Nephron (organoid): ENCODE data around the gene EGFLAM.

Experiments
- H3K27ac Mint-ChIP-seq, 3 experiments: 2 replicates each; pipeline ENCODE4 v1.8.0; 2020; ENCODE audit warnings: mixed read lengths in 3 of 3, mild to moderate bottlenecking in 2 of 3, moderate library complexity in 1 of 3
- H3K27me3 Mint-ChIP-seq: 2 replicates; pipeline ENCODE4 v1.8.0; 2021; ENCODE audit warnings: low read depth, mild to moderate bottlenecking, moderate library complexity, mixed read lengths
- H3K36me3 Mint-ChIP-seq: 2 replicates; pipeline ENCODE4 v1.8.0; 2020; ENCODE audit warnings: low read depth, mixed read lengths
- H3K4me1 Mint-ChIP-seq: 2 replicates; pipeline ENCODE4 v1.8.0; 2020; ENCODE audit warnings: mixed read lengths
- H3K4me3 Mint-ChIP-seq, 3 experiments: 2 replicates each; pipeline ENCODE4 v1.8.0; 2020; ENCODE audit warnings: mild to moderate bottlenecking in 3 of 3, mixed read lengths in 3 of 3, moderate library complexity in 2 of 3
- H3K9me3 Mint-ChIP-seq: 2 replicates; pipeline ENCODE4 v1.8.0; 2020; ENCODE audit warnings: mixed read lengths
- TF ChIP-seq, protein P1 (sequence below), 3 experiments: fragments of 200-600 bp; sonication (generic); IDR thresholded peaks; one replicate each; pipeline ENCODE4 v1.5.0; 2021; ENCODE audit warnings: antibody characterized with exemption in 3 of 3; ENCODE audit not compliant: unreplicated experiment in 3 of 3

The EGFLAM gene

DNA sequence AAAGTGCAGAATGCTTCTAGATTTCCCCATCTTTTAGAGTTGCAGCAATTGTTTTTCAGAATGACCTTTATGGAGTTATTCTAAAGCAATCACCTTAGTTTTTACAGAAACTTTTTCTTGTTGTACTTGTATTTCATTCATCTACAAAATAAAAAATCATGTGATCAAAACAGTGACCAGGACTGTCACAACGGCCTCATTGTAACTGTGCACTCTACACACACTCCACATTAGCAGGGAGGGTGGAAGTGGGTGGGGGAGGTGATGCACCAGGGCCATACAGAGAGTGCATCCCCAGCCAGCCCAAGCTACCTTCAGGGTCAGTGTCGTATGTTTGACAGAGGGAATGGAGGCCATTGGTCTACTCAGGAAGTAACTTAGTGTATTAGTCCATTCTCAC, 26.9 kb downstream of the EGFLAM start:
- no peaks in the 10 kb centered on the region for H3K27me3 Mint-ChIP-seq
- H3K9me3 Mint-ChIP-seq = no peaks in the 10 kb centered on the region
- H3K4me1 Mint-ChIP-seq = no peaks in the 10 kb centered on the region
- TF ChIP-seq, protein P1, sequence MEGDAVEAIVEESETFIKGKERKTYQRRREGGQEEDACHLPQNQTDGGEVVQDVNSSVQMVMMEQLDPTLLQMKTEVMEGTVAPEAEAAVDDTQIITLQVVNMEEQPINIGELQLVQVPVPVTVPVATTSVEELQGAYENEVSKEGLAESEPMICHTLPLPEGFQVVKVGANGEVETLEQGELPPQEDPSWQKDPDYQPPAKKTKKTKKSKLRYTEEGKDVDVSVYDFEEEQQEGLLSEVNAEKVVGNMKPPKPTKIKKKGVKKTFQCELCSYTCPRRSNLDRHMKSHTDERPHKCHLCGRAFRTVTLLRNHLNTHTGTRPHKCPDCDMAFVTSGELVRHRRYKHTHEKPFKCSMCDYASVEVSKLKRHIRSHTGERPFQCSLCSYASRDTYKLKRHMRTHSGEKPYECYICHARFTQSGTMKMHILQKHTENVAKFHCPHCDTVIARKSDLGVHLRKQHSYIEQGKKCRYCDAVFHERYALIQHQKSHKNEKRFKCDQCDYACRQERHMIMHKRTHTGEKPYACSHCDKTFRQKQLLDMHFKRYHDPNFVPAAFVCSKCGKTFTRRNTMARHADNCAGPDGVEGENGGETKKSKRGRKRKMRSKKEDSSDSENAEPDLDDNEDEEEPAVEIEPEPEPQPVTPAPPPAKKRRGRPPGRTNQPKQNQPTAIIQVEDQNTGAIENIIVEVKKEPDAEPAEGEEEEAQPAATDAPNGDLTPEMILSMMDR (IDR thresholded peaks at IDR 0.05; ENCODE audit: unreplicated experiment in 3 of 3) = no peak
- no peak overlapping the region for H3K4me3 Mint-ChIP-seq
- H3K36me3 Mint-ChIP-seq = no peaks in the 10 kb centered on the region
- no peak overlapping the region for H3K27ac Mint-ChIP-seq

- Mint-ChIP-seq H3K9me3 (no peaks in the 10 kb centered on the region), H3K27ac (no peak overlapping the region)
These were observed 27.6 kb downstream of the EGFLAM start for GRCh38 chr5:38286002-38286401.

GRCh38 chr5:38287124-38287523, 28.8 kb downstream of the EGFLAM start:
- Mint-ChIP-seq H3K4me3 (no peak overlapping the region), H3K9me3 (no peaks in the 10 kb centered on the region)
- TF ChIP-seq, protein P1 (IDR thresholded peaks at IDR 0.05; ENCODE audit: unreplicated experiment in 3 of 3) = no peak

More at GRCh38 chr5:38286002-38286401, 27.6 kb downstream of the EGFLAM start:
- H3K27me3 Mint-ChIP-seq = no peaks in the 10 kb centered on the region
- H3K36me3 Mint-ChIP-seq = no peaks in the 10 kb centered on the region
- TF ChIP-seq, protein P1 (IDR thresholded peaks at IDR 0.05; ENCODE audit: unreplicated experiment in 3 of 3) = no peak
- no peaks in the 10 kb centered on the region for H3K4me1 Mint-ChIP-seq
- H3K4me3 Mint-ChIP-seq = no peak overlapping the region

DNA sequence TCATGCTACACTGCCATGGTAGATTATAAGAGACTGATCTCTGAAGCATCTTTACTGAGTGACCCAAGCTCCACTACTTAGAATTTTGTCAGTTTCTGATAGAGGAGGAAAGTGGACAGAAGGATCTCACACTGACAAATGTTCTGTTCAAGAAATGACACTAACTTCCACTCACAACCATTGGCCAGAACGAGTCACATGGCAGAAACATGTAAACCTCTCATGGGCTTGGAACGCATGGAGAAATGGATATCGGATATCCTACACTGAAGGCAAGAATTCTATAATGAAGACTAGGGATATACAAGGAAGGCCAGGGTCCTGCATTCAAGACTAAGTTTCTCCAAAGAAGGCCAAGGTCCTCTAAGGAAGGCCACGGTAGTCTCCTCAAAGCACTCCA, 31.1 kb downstream of the EGFLAM start:
- Mint-ChIP-seq H3K27me3 (no peaks in the 10 kb centered on the region), H3K9me3 (no peaks in the 10 kb centered on the region), H3K4me1 (no peaks in the 10 kb centered on the region), H3K4me3 (no peak overlapping the region), H3K27ac (no peak overlapping the region), H3K36me3 (no peaks in the 10 kb centered on the region)
- TF ChIP-seq, protein P1 (IDR thresholded peaks at IDR 0.05; ENCODE audit: unreplicated experiment in 3 of 3) = no peak

More at GRCh38 chr5:38287124-38287523, 28.8 kb downstream of the EGFLAM start:
- no peak overlapping the region for H3K27ac Mint-ChIP-seq
- no peaks in the 10 kb centered on the region for H3K36me3 Mint-ChIP-seq
- H3K27me3 Mint-ChIP-seq = no peaks in the 10 kb centered on the region
- H3K4me1 Mint-ChIP-seq = no peaks in the 10 kb centered on the region

DNA sequence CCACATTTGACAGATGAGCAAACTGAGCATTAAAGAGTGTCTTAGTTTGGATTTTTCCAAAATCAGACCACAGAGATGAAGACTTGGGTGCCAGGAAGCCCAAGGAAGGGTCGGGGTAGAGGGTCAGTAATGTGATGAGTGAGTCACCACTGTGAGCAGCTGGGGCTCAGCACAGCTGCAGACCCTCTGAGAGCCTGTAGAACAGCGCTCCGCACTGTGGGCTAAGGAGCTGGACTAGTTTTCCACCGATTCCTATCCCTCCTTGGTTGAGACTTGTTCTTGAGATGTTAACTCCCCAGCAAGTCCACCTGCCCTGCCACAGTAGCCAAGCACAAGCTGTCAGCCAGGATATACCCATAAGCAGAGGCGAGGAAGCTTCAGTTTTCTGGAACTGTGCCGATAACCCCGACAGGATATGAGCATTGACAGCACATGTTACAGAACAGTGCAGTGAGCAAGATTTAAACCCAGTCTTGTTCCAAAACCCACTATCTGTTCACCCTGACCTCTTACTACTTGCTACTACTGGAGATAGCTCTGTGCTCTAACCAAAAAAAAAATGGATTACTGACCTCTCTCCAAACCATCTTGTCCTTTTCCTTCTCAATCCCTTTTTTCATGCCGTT, 31.8 kb downstream of the EGFLAM start:
- no peaks in the 10 kb centered on the region for H3K27me3 Mint-ChIP-seq
- H3K27ac Mint-ChIP-seq = no peak overlapping the region
- H3K4me3 Mint-ChIP-seq = no peak overlapping the region
- H3K9me3 Mint-ChIP-seq = no peaks in the 10 kb centered on the region
- TF ChIP-seq, protein P1 (IDR thresholded peaks at IDR 0.05; ENCODE audit: unreplicated experiment in 3 of 3) = no peak
- no peaks in the 10 kb centered on the region for H3K36me3 Mint-ChIP-seq
- H3K4me1 Mint-ChIP-seq = no peaks in the 10 kb centered on the region

DNA sequence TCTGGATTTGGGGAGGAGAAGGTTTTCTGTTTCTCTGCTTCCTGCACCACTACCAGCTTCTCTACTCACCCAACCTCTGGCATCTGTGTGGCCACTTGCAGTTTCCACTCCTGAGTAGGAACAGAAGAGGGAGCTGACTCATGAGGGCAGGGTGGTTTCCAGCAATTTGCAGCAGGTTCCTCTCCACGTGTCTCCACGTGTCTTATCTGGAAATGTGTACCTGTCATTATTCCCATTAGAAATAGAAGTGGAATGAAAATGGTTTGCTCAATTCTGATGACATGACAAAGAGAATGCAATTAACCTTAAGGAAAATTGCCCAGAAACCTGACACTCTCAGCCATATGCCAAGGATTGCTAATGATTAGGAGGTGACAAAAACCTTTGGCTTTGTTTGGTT, 33.0 kb downstream of the EGFLAM start:
- H3K4me1 Mint-ChIP-seq = no peaks in the 10 kb centered on the region
- H3K9me3 Mint-ChIP-seq = no peaks in the 10 kb centered on the region
- TF ChIP-seq, protein P1 (IDR thresholded peaks at IDR 0.05; ENCODE audit: unreplicated experiment in 3 of 3) = no peak
- H3K4me3 Mint-ChIP-seq = no peak overlapping the region
- H3K27ac Mint-ChIP-seq = no peak overlapping the region
- H3K36me3 Mint-ChIP-seq = no peaks in the 10 kb centered on the region
- peaks cover 4% of the 10 kb centered on the region for H3K27me3 Mint-ChIP-seq
